ENCODE data around the gene LMNTD2.

The LMNTD2 gene

DNA sequence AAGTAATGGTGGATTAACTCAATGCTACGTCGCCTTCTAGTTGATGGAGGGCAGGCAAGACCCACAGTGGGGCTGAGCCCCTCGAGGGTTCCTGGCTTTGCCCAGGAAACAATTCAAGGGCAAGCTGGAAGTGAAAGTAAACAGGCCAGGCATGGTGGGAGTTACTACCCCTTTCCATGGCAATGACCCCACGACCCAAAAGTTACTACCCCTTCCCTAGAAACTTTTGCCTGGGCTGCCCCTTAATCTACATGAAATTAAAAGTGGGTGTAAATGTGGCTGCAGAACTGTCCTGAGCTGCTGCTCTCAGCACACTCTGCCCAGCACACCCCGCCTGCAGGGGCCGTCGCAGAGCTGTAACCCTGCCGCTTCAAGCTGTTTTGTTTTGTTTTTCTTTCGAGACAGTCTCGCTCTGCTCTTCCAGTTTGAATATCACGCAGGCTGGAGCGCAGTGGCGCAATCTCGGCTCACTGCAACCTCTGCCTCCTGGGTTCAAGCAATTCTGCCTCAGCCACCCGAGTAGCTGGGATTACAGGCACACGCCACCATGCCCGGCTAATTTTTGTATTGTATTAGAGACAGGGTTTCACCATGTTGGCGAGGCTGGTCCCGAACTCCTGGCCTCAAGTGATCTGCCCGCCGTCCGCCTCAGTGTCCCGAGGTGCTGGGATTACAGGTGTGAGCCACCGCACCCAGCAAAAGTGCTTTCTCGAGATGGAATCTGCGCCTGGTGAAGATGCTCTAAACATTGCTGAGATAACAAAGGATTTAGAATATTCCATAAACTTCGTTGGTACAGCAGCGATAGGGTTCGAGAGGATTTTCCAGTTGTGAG lies 47.6 kb downstream of the LMNTD2 start:
- TF ChIP-seq, protein P1, sequence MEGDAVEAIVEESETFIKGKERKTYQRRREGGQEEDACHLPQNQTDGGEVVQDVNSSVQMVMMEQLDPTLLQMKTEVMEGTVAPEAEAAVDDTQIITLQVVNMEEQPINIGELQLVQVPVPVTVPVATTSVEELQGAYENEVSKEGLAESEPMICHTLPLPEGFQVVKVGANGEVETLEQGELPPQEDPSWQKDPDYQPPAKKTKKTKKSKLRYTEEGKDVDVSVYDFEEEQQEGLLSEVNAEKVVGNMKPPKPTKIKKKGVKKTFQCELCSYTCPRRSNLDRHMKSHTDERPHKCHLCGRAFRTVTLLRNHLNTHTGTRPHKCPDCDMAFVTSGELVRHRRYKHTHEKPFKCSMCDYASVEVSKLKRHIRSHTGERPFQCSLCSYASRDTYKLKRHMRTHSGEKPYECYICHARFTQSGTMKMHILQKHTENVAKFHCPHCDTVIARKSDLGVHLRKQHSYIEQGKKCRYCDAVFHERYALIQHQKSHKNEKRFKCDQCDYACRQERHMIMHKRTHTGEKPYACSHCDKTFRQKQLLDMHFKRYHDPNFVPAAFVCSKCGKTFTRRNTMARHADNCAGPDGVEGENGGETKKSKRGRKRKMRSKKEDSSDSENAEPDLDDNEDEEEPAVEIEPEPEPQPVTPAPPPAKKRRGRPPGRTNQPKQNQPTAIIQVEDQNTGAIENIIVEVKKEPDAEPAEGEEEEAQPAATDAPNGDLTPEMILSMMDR (IDR thresholded peaks at IDR 0.05; ENCODE audit: insufficient read depth, low read depth, low read length, missing control alignments), result no peak
- no peak overlapping the region for H3K4me3 ChIP-seq (ENCODE audit: low read length)
- DNase-seq (ENCODE audit: low read depth), result no peak

DNA sequence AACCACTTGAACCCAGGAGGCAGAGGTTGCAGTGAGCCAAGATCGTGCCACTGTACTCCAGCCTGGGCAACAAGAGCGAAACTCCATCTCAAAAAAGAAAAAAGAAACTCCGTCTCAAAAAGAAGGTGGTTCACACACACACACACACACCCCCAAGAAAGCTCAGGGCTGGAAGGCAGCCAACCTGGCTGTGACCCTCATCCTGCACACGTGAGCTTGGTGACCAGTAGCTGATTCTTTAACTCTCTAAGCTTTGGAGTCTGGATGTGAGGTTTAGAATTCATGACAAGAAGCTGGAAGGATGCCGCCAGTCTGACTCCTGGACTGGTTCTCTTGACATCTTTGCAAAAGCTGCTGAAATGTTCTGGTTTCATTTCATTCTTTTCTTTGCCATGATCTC lies 51.6 kb downstream of the LMNTD2 start:
- H3K4me3 ChIP-seq (ENCODE audit: low read length), result no peak overlapping the region
- TF ChIP-seq, protein P1 (IDR thresholded peaks at IDR 0.05; ENCODE audit: insufficient read depth, low read depth, low read length, missing control alignments), result no peak
- DNase-seq (ENCODE audit: low read depth), result no peak

DNA sequence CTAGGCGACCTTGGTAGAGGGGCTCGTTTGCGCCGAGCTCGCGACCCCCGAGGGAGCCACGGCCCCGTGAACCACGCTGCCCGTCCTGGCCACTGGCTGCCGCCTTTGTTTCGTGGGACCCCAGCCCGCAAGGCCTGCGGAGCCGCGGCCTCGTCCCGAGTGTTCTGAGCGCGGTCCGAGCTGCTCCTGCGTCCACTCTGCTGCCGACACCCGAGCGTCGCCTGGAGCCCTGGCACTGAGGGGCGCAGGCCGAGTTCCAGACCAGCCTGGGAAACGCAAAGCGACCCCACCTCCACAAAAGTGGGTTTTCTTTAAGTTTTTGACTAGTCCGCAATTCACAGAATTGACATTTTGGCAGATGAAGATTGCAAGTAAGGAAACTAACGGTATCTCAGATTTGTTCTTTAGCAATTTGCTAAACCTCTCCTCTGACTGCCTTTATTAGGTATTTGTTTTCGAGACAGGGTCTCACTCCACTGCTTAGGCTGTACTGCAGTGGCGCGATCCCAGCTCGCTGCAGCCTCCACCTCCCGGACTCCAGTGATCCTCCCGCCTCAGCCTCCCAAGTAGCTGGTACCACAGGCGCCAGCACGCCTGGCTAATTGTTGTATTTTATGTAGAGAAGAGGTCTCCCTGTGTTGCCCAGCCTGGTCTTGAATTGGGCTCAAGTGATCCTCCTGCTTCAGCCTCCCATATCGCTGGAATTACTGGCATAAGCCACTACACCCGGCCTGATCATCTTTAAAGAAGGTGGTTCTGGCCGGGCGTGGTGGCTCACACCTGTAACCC lies 52.6 kb downstream of the LMNTD2 start:
- DNase-seq (ENCODE audit: low read depth), result no peak
- peak overlapping the region; percentile 59 for H3K4me3 ChIP-seq (ENCODE audit: low read length)
- TF ChIP-seq, protein P1 (IDR thresholded peaks at IDR 0.05; ENCODE audit: insufficient read depth, low read depth, low read length, missing control alignments), result no peak

DNA sequence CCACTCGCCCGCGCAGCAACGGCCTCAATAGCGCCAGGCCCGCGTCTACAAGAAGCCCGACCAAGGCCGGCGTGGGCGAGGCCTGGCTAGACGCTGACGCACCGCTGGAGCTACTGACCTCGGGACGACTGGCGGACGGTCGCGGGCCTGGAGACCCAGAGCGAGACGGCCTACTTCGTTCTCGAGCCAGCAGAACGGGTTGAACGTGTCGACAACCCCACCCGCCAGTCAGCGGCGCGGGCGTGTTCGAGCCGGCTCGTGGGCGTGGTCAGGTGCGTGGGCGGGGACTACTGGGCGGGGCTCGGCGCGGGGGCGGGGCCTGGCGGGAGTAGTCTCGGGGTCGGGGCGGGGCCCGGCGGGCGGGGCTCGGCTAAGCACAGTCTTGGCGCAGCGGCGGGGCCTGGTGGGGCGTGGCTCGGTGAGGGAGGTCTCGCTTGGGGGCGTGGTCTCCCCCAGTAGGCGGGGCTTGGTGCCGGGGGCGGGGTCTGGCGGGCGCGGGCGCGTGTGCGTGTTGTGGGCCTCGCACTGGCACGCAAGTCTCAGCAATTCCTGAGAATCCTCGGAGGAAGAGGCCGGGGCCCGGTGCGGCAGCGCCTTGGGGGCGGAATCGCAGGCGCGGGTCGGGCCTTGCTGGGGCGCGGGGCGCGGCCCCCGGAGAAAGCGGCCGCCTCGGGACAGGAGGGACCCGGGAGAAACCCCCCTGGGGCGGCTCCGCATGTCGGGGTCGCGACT lies 53.4 kb downstream of the LMNTD2 start, which contains the start of gene RNH1:
TSS of gene RNH1 (minus strand) at position 248 of the 732 bp plus-strand sequence. CDS start 5,080 bp downstream, outside the sequence.
- TF ChIP-seq, protein P1 (IDR thresholded peaks at IDR 0.05; ENCODE audit: insufficient read depth, low read depth, low read length, missing control alignments), result no peak
- DNase-seq (ENCODE audit: low read depth), result peak; percentile 98
- peak within 1 kb of the TSS; percentile 81 for H3K4me3 ChIP-seq (ENCODE audit: low read length)

DNA sequence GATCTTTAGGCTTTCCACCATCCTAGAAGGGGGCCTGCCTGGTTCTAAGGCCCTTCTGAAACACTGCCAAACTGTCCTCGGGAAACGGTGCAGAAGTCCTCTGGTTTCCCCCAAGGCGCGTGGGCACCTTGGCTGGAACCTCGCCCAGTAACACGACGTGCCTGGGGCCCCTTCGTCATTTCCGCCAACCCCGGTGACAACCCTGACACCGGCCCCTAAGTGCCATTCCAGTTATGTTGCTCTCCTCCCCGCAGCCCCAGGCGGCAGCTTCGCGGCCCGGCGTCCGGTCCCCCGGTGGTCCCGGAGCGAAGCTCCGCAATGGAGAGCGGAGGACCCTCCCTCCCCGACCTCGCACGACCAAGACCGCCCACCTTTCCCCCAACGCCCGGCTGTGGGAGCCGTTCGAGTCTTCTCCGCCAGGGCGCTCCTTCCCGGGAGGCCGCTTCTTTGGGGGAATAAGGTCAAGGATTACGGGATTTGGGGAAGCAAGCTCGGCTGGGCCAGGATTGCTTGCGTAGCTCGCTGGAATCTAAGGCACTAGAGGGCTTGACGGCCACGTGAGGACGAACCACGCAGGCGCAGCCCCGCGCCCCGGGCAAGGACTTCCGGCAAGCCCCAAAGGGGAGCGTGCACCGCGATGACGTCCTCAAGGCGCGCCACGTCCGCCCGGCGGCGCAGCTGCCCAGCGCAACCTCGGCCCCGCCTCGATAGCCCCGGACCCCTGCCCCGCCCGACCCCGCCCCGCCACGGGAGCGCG lies 54.1 kb downstream of the LMNTD2 start:
- peak overlapping the region; percentile 81 for H3K4me3 ChIP-seq (ENCODE audit: low read length)
- TF ChIP-seq, protein P1 (IDR thresholded peaks at IDR 0.05; ENCODE audit: insufficient read depth, low read depth, low read length, missing control alignments), result no peak
- DNase-seq (ENCODE audit: low read depth), result peak; percentile 98

DNA sequence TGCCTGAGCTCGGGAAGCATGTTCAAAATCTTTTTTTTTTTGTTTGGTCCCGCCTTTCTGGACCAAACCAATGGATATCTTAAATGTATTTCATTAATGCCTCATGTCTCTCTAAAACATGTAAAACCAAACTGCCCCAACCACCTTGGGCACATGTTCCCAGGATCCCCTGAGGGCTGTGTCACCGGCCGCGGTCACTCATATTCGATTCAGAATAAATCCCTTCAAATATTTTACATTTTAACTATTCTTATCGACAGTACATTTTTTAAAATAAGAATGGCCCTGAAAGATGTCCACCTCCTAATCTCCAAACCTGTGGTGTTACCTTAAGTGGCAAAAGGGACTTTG lies 55.6 kb downstream of the LMNTD2 start:
- TF ChIP-seq, protein P1 (IDR thresholded peaks at IDR 0.05; ENCODE audit: insufficient read depth, low read depth, low read length, missing control alignments), result no peak
- DNase-seq (ENCODE audit: low read depth), result no peak
- peak overlapping the region; percentile 81 for H3K4me3 ChIP-seq (ENCODE audit: low read length)
